Endothelial cell (in vitro differentiated cells): ENCODE measurements around the gene SDE2. TPM values are rescaled to one million over a fixed set of nuclear protein-coding genes. Genes with fewer than 3 reads are reported as not detected.

Experiments
- DNase-seq: peaks from one replicate; pipeline ENCODE4 v3.0.0; 2021; ENCODE audit warnings: low spot score
- H3K27ac Mint-ChIP-seq: one replicate; pipeline ENCODE4 v1.8.0; 2021; ENCODE audit warnings: mixed read lengths, inconsistent platforms; ENCODE audit not compliant: unreplicated experiment
- H3K27me3 Mint-ChIP-seq: one replicate; pipeline ENCODE4 v1.8.0; 2021; ENCODE audit warnings: mild to moderate bottlenecking, moderate library complexity, mixed read lengths, inconsistent platforms; ENCODE audit not compliant: unreplicated experiment
- H3K36me3 Mint-ChIP-seq: one replicate; pipeline ENCODE4 v1.8.0; 2021; ENCODE audit warnings: mild to moderate bottlenecking, low read depth, mixed read lengths, inconsistent platforms; ENCODE audit not compliant: unreplicated experiment
- H3K4me1 Mint-ChIP-seq: one replicate; pipeline ENCODE4 v1.8.0; 2021; ENCODE audit warnings: mild to moderate bottlenecking, mixed read lengths, inconsistent platforms; ENCODE audit not compliant: unreplicated experiment
- H3K4me3 Mint-ChIP-seq: one replicate; pipeline ENCODE4 v1.8.0; 2021; ENCODE audit warnings: mild to moderate bottlenecking, mixed read lengths, inconsistent platforms; ENCODE audit not compliant: unreplicated experiment
- H3K9me3 Mint-ChIP-seq: one replicate; pipeline ENCODE4 v1.8.0; 2021; ENCODE audit warnings: mixed read lengths, inconsistent platforms; ENCODE audit not compliant: unreplicated experiment
- CTCF ChIP-seq: fragments of 200-600 bp; sonication (generic); IDR thresholded peaks from one replicate; pipeline ENCODE4 v1.5.0; 2021; ENCODE audit warnings: antibody characterized with exemption; ENCODE audit not compliant: unreplicated experiment
- total RNA-seq: library from RNA; stranded (reverse); fragmentation: NEBNext Ultra II Directional; extraction: Animal tissue kit (Norgen Biotek cat#: 25700); gene quantifications from one replicate; pipeline ENCODE4 v1.2.1, GENCODE V29; 2021; ENCODE audit not compliant: unreplicated experiment

The SDE2 gene
- total RNA-seq, 1 donor from 2014 or later, result 17.8 TPM

GRCh38 chr1:225945564-225945963, 53.6 kb downstream of the SDE2 start:
- TF ChIP-seq CTCF, result no peak
- peaks cover 6% of the 10 kb centered on the region for H3K4me1 Mint-ChIP-seq
- H3K27me3 Mint-ChIP-seq, result peaks cover 3% of the 10 kb centered on the region
- no peaks in the 10 kb centered on the region for H3K9me3 Mint-ChIP-seq
- no peaks in the 10 kb centered on the region for H3K36me3 Mint-ChIP-seq
- no peak for DNase-seq
- no peak overlapping the region for H3K4me3 Mint-ChIP-seq
- H3K27ac Mint-ChIP-seq, result no peak overlapping the region

- H3K4me1 Mint-ChIP-seq, result peaks cover 6% of the 10 kb centered on the region
Measured at GRCh38 chr1:225944951-225945350, 54.2 kb downstream of the SDE2 start.

GRCh38 chr1:225944387-225944786, 54.8 kb downstream of the SDE2 start:
- Mint-ChIP-seq H3K36me3 (no peaks in the 10 kb centered on the region), H3K27me3 (peaks cover 6% of the 10 kb centered on the region), H3K9me3 (no peaks in the 10 kb centered on the region), H3K4me3 (no peak overlapping the region), H3K27ac (no peak overlapping the region), H3K4me1 (peaks cover 6% of the 10 kb centered on the region)
- DNase-seq, result no peak
- TF ChIP-seq CTCF, result no peak

More at GRCh38 chr1:225944951-225945350, 54.2 kb downstream of the SDE2 start:
- Mint-ChIP-seq H3K27me3 (peaks cover 6% of the 10 kb centered on the region), H3K4me3 (no peak overlapping the region), H3K9me3 (no peaks in the 10 kb centered on the region), H3K36me3 (no peaks in the 10 kb centered on the region), H3K27ac (no peak overlapping the region)
- DNase-seq, result no peak
- TF ChIP-seq CTCF, result no peak

- no peak for DNase-seq
- Mint-ChIP-seq H3K4me1 (peaks cover 6% of the 10 kb centered on the region), H3K36me3 (no peaks in the 10 kb centered on the region), H3K9me3 (no peaks in the 10 kb centered on the region), H3K27ac (no peak overlapping the region), H3K27me3 (peaks cover 5% of the 10 kb centered on the region), H3K4me3 (no peak overlapping the region)
- TF ChIP-seq CTCF, result no peak
Measured at GRCh38 chr1:225943582-225943981, 55.6 kb downstream of the SDE2 start.

- no peak overlapping the region for H3K4me3 Mint-ChIP-seq
- TF ChIP-seq CTCF, result no peak
- DNase-seq, result no peak
- H3K9me3 Mint-ChIP-seq, result no peaks in the 10 kb centered on the region
- H3K4me1 Mint-ChIP-seq, result peaks cover 6% of the 10 kb centered on the region
- no peaks in the 10 kb centered on the region for H3K36me3 Mint-ChIP-seq
- no peak overlapping the region for H3K27ac Mint-ChIP-seq
- peaks cover 5% of the 10 kb centered on the region for H3K27me3 Mint-ChIP-seq
Measured at GRCh38 chr1:225942574-225942973, 56.6 kb downstream of the SDE2 start.
